ENCODE measurements around the gene APPL1.
"Not testable (repeated sequence)": the region's sequence is repeated elsewhere in the genome, so short reads cannot be mapped to it uniquely, and the experiment has no call there.

APPL1 gene

GRCh38 chr3:57298041-57298440 is 70.5 kb downstream of the APPL1 start:
- H3K4me3 ChIP-seq (ENCODE audit: extremely low read depth, insufficient read depth, low read length, poor library complexity, severe bottlenecking), result no peak overlapping the region
- no peaks in the 10 kb centered on the region for H3K36me3 ChIP-seq (ENCODE audit: control insufficient read depth, insufficient read depth, low read length)
- no peaks in the 10 kb centered on the region for H3K4me1 ChIP-seq (ENCODE audit: control insufficient read depth, insufficient read depth, low read length, poor library complexity, severe bottlenecking)
- no peak overlapping the region for H3K27ac ChIP-seq (ENCODE audit: low read depth, low read length, severe bottlenecking)
- no peaks in the 10 kb centered on the region for H3K9me3 ChIP-seq (ENCODE audit: control insufficient read depth, low read length)
- 100% methylated on average over 1 of the region's 1 CpG; no CpG with 5 or more reads in 1 of the 2 experiments for WGBS, 2 experiments (ENCODE audit: insufficient coverage in 2 of 2)

- not testable (repeated sequence) for H3K4me1 ChIP-seq (ENCODE audit: control insufficient read depth, insufficient read depth, low read length, poor library complexity, severe bottlenecking); H3K27ac ChIP-seq (ENCODE audit: low read depth, low read length, severe bottlenecking); H3K36me3 ChIP-seq (ENCODE audit: control insufficient read depth, insufficient read depth, low read length); H3K4me3 ChIP-seq (ENCODE audit: extremely low read depth, insufficient read depth, low read length, poor library complexity, severe bottlenecking); H3K9me3 ChIP-seq (ENCODE audit: control insufficient read depth, low read length)
- WGBS, 2 experiments (ENCODE audit: insufficient coverage in 2 of 2), result 94 to 100% methylated on average over 4 to 6 of the region's 7 CpGs
Measured at GRCh38 chr3:57303520-57303919, 76.0 kb downstream of the APPL1 start.

- H3K27ac ChIP-seq (ENCODE audit: low read depth, low read length, severe bottlenecking), result no peak overlapping the region
- H3K36me3 ChIP-seq (ENCODE audit: control insufficient read depth, insufficient read depth, low read length), result no peaks in the 10 kb centered on the region
- H3K4me1 ChIP-seq (ENCODE audit: control insufficient read depth, insufficient read depth, low read length, poor library complexity, severe bottlenecking), result no peaks in the 10 kb centered on the region
- WGBS, 2 experiments (ENCODE audit: insufficient coverage in 2 of 2), result 88 to 100% methylated on average over 1 of the region's 3 CpGs
- H3K4me3 ChIP-seq (ENCODE audit: extremely low read depth, insufficient read depth, low read length, poor library complexity, severe bottlenecking), result no peak overlapping the region
- H3K9me3 ChIP-seq (ENCODE audit: control insufficient read depth, low read length), result no peaks in the 10 kb centered on the region
Measured at GRCh38 chr3:57309769-57310360, 82.3 kb downstream of the APPL1 start.

GRCh38 chr3:57314204-57314603 is 86.7 kb downstream of the APPL1 start:
- Histone ChIP-seq H3K4me3 (ENCODE audit: extremely low read depth, insufficient read depth, low read length, poor library complexity, severe bottlenecking) (no peak overlapping the region), H3K4me1 (ENCODE audit: control insufficient read depth, insufficient read depth, low read length, poor library complexity, severe bottlenecking) (no peaks in the 10 kb centered on the region), H3K36me3 (ENCODE audit: control insufficient read depth, insufficient read depth, low read length) (no peaks in the 10 kb centered on the region), H3K9me3 (ENCODE audit: control insufficient read depth, low read length) (peaks cover 7% of the 10 kb centered on the region), H3K27ac (ENCODE audit: low read depth, low read length, severe bottlenecking) (no peak overlapping the region)
- WGBS, 2 experiments (ENCODE audit: insufficient coverage in 2 of 2), result no CpG with 5 or more reads among the region's 3 CpGs

Data from mesodermal cell (in vitro differentiated cells).